NCI-H460 (cell line): Measurements from ENCODE around the gene TPP2. TPM values are rescaled to one million over a fixed set of nuclear protein-coding genes. Genes with fewer than 3 reads are reported as not detected.

Experiments
- DNase-seq: peaks from one replicate; pipeline ENCODE4 v3.0.0-alpha.2; 2016; ENCODE audit warnings: low read depth; ENCODE audit errors: extremely low read depth
- total RNA-seq: library from RNA; depleted of rRNA; stranded (reverse); fragments of >200 nt; shearing (Covaris generic); gene quantifications from 2 replicates; pipeline ENCODE4 v1.2.3, GENCODE V29; 2014

Gene TPP2
- total RNA-seq, 1 experiment from 2014 or later: 35.6 TPM

GRCh38 chr13:102651892-102652291 lies 55.1 kb downstream of the TPP2 start:
- DNase-seq: no peak

DNA sequence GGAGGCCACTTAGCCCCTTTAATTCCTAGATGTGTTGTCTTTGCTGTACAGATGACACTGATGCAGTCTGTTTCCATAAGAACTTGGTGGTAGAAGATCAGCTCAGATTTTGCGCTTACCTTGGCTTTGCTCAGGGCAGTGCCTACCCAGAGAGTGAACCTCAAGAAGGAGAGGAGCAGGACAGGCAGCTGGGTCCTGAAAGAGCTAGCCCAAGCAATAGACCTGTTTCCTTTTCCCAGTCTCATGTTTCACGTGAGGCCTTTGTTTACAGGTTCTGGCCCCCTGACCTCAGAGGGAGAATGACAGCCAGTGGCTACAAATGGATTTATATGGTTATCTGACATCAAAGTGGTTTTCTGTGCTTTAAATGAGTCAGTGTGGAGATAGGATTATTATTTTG lies 58.0 kb downstream of the TPP2 start:
- no peak for DNase-seq

- no peak for DNase-seq
Observed at GRCh38 chr13:102657630-102658029, 60.8 kb downstream of the TPP2 start.

DNA sequence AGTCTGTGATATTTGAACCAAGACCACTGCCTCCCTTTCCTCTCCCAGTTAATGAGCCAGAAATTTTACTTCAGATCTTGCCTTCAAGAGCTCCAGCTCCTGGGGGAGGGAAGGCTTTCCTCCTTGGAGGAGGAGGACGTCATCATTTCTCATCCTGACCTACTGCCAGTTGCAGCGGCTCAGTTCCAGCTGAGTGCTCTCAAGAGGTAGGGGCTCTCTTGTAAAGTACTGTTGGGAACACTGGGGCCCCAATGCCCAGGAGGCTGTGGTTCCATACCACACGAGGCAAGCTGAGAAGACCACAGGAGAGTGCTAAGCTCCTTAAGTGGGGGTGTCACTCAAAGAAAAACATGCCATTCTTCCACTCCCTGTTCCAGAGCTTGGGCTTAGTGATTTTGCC lies 61.9 kb downstream of the TPP2 start:
- DNase-seq: no peak

DNA sequence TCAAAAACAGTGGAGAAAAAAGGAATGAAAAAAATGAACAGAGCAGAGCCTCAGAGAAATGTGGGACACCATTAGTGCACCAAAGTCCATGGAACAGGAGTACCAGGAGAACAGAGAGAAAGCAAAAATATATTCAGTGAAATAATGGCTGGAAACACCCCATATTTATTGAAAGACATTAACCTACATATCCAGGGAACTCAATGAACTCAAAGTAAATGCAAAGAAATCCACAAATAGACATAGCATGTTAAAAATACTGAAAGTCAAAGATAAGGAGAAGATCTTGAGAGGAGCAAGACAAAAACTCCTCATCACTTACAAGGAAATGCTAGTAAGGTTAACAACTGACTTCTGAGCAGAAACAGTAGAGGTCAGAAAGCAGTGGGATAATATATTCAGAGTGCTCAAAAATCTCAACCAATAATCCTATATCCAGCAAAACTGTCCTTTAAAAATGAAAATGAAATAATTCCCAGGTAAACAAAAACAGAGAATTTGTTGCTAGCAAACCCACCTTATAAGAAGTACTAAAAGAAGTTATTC lies 62.5 kb downstream of the TPP2 start:
- DNase-seq: no peak

DNA sequence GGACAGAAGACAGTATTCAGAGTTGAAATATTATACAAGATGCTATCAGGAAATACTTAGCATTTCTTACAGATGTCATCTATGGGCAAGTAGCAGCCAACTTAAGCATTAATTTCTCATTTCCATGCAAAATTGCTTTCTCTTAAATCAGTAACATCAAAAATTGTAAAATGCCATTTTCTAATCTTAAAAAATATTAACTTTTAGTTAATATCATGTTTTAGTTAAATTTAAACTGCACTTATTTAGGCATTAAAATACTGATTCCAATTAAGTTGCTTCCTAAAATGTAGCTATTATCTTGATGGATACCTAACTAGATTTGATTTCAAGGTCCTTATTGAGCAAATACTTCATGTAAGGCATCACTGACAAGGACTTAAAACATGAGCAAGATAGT lies 70.2 kb downstream of the TPP2 start:
- no peak for DNase-seq

DNA sequence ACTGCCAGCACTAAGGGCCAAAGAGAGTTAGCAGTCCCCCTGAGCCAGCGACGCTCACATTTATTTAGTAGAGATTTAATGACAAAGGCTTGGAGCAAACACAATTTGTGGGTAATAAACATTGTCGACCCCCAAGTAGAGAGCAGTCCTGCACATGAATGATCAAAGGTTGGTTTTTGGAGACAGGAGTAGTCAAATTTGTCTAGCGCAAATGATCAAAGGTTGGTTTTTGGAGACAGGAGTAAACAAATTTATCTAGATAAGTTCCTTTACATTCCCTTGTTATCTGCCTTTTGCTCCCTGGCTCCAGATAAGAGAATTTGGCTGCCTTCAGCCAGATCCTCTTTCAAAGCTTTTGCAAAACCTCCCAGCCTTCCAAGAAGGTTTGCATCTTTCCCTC lies 71.1 kb downstream of the TPP2 start:
- no peak for DNase-seq

- DNase-seq: no peak
Observed at GRCh38 chr13:102670130-102670529, 73.3 kb downstream of the TPP2 start.

- no peak for DNase-seq
Observed at GRCh38 chr13:102675115-102675514, 78.3 kb downstream of the TPP2 start.

- no peak for DNase-seq
Observed at GRCh38 chr13:102677122-102677521, 80.3 kb downstream of the TPP2 start.

- DNase-seq: no peak
Observed at GRCh38 chr13:102678339-102679107, 81.7 kb downstream of the TPP2 start.

GRCh38 chr13:102679449-102680132 lies 82.8 kb downstream of the TPP2 start:
- DNase-seq: no peak

GRCh38 chr13:102680133-102680717 lies 83.4 kb downstream of the TPP2 start:
- DNase-seq: no peak

GRCh38 chr13:102680842-102681740 lies 84.3 kb downstream of the TPP2 start:
- DNase-seq: no peak

DNA sequence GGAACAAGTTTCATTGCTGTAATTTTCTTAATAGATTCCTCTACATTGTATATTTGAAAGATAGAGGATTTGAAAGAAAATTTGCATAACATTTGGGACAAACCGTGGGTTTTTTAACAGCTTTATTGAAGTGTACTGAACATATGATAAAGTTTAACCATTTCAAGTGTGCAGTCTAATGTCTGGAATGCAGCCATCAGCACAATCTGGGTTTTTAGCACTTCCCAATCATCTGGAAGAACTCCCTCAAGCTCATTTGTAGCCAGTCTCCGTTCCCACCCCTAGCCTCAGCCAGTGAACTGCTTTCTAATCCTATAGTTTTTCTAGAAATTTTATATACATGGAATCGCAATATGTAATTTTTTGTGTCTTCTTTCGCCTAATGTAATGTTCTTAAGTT lies 85.4 kb downstream of the TPP2 start:
- DNase-seq: no peak

DNA sequence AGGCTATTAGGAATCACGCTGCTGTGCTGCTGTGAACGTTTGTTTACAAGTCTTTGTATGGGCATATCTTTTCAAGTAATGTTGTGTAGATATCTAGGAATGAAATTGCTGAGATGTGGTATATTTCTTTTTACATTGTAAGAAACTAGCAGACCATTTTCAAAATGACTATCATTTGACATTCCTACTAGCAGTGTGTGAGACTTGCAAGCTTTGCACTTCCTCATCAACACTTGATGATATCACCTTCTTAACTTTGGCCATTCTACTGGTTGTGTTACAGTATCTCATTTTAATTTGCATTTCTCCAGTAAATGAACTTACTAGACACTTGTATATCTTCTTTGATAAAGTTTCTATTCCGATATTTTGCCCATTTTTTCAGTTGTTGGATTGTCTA lies 85.9 kb downstream of the TPP2 start:
- DNase-seq: no peak

- no peak for DNase-seq
Observed at GRCh38 chr13:102683637-102684036, 86.9 kb downstream of the TPP2 start.

GRCh38 chr13:102686024-102686423 lies 89.2 kb downstream of the TPP2 start:
- no peak for DNase-seq

- DNase-seq: no peak
Observed at GRCh38 chr13:102687520-102687919, 90.7 kb downstream of the TPP2 start.

- no peak for DNase-seq
Observed at GRCh38 chr13:102688306-102688973, 91.7 kb downstream of the TPP2 start.
